HG03469 (cell line): ENCODE data around the gene DUS4L.

ENCODE experiments used
- ATAC-seq: cut with Tn5 transposase; IDR thresholded peaks from one replicate; pipeline ENCODE4 v1.9.1; 2021; ENCODE audit warnings: mild to moderate bottlenecking, moderate library complexity, moderate number of reproducible peaks; ENCODE audit not compliant: unreplicated experiment

Gene DUS4L

GRCh38 chr7:107613439-107613838 lies 49.7 kb downstream of the DUS4L start:
- ATAC-seq: no peak

GRCh38 chr7:107613948-107614347 lies 50.2 kb downstream of the DUS4L start:
- no peak for ATAC-seq

- ATAC-seq: no peak
Measured at GRCh38 chr7:107614425-107614824, 50.7 kb downstream of the DUS4L start.

DNA sequence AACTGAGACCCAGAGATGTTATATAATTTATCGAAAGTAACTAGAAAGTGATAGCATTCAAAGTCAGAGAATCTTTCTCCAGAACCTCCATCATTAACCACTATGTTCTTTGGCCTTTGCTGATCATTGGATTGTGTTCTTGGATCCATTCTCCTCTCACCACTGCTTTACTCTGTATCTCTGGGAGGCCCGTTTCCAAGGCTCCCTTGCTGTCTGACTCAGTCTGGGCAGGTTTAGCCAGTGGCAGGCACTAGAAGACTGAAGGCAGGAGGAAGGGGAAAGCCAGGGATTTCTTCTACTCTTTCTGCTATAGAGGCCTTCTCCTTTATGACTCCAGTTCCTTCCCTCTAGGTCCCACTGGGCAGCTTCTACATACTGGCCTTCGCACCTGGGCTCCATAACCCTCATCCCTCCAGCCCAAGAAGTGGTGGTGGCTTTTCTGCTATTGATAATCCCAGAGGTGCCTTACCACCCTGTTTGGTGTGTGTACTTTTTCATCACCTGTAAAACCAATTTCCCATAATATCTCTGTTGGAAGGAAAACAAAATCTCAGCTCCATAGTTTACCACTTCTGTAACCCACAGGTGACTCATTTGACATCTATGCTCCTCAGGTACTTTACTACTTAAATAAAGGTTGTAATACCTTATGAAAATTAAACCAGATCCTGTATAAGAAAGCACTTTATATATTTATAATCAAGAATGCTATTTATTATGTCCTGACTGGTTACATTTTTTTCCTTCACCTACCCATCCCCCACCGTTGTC lies 52.3 kb downstream of the DUS4L start:
- ATAC-seq: no peak

DNA sequence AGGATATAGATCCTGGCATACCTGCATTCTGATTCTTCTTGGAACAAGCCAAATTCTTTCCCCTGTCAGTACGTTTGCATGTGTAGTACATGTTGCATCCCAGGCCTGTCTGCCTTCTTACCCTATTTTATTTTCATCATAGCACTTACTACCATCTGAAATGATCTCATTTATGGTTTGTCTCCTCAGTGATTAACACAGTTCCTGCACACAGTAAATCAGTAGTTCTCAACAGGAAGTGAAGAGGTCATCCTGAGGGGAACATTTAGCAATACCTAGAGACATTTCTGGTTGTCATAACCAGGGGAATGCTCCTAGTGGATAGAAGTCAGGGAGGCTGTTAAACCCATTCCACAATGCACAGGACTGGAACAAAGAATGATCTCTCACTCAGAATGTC lies 58.7 kb downstream of the DUS4L start:
- ATAC-seq: no peak

GRCh38 chr7:107622894-107623293 lies 59.1 kb downstream of the DUS4L start:
- no peak for ATAC-seq

DNA sequence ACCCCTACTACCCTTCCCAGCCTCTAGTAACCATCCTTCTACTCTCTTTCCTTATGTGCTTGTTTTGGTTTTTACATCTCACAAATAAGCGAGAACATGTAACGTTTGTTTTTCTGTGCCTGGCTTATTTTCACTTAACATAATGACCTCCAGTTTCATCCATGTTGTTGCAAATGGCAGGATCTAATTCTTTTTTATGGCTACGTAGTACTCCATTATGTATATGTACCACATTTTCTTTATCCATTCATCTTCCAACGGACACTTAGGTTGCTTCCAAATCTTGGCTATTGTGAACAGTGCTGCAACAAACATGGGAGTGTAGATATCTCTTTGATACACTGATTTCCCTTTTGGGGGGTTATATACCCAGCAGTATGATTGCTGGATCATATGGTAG lies 63.2 kb downstream of the DUS4L start:
- no peak for ATAC-seq
